BE2C (cell line): Measurements from ENCODE around the gene AK6.

ENCODE experiments used
- DNase-seq: peaks from one replicate; pipeline ENCODE4 v3.0.0-alpha.2; 2020
- H3K27me3 ChIP-seq: fragments of 250-450 bp; sonication (Bioruptor Pico); 2 replicates; pipeline ENCODE4 v1.5.1; 2020; ENCODE audit warnings: mild to moderate bottlenecking
- H3K36me3 ChIP-seq: fragments of 250-450 bp; sonication (Bioruptor Pico); 2 replicates; pipeline ENCODE4 v1.5.1; 2020; ENCODE audit warnings: mild to moderate bottlenecking
- H3K4me1 ChIP-seq: fragments of 250-450 bp; sonication (Bioruptor Pico); 2 replicates; pipeline ENCODE4 v1.5.1; 2020
- H3K4me3 ChIP-seq: 2 replicates; pipeline ENCODE4 v1.5.1; 2011; ENCODE audit warnings: low read depth, low read length
- H3K9me3 ChIP-seq: fragments of 250-450 bp; sonication (Bioruptor Pico); 2 replicates; pipeline ENCODE4 v1.5.1; 2020
- TF ChIP-seq, protein P1 (sequence below): IDR thresholded peaks from 2 replicates; pipeline ENCODE4 v1.5.1; 2012; ENCODE audit warnings: mild to moderate bottlenecking, low read depth, low read length

Gene AK6

DNA sequence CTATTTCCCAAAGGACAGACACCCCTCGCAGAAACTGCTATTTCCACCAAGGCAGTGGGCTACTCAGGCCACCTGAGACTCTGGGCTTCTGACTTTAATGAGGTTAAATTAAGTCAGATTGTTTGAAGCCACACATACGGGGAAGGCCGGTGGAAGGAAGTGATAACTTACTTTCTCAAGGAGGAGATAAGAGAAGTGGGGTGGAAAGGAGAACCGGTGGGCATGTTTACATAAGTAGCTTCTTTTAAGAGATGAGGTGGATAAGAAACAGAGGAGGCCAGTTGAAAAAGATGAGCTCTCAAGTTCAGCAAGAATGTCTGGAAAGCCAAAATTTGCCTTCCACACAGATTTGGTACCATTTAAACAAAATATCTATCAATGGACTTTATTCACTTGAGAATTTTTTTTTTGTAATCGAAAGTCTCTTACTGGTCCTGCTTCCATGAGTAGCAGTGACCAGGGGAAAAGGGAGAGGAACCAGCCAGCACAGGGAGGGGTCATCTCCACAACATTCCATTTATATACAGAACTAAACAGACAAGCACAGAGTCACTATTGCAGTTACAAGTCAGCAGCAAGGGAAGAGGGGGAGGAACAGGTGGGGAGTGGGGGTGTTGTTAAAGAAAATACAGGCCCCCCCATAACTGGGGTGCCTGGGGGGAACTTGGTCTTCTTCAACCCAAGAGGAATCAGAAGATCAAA lies 56.7 kb downstream of the AK6 start:
- DNase-seq: no peak
- peaks cover 29% of the 10 kb centered on the region for H3K36me3 ChIP-seq
- TF ChIP-seq, protein P1, sequence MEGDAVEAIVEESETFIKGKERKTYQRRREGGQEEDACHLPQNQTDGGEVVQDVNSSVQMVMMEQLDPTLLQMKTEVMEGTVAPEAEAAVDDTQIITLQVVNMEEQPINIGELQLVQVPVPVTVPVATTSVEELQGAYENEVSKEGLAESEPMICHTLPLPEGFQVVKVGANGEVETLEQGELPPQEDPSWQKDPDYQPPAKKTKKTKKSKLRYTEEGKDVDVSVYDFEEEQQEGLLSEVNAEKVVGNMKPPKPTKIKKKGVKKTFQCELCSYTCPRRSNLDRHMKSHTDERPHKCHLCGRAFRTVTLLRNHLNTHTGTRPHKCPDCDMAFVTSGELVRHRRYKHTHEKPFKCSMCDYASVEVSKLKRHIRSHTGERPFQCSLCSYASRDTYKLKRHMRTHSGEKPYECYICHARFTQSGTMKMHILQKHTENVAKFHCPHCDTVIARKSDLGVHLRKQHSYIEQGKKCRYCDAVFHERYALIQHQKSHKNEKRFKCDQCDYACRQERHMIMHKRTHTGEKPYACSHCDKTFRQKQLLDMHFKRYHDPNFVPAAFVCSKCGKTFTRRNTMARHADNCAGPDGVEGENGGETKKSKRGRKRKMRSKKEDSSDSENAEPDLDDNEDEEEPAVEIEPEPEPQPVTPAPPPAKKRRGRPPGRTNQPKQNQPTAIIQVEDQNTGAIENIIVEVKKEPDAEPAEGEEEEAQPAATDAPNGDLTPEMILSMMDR: no peak

DNA sequence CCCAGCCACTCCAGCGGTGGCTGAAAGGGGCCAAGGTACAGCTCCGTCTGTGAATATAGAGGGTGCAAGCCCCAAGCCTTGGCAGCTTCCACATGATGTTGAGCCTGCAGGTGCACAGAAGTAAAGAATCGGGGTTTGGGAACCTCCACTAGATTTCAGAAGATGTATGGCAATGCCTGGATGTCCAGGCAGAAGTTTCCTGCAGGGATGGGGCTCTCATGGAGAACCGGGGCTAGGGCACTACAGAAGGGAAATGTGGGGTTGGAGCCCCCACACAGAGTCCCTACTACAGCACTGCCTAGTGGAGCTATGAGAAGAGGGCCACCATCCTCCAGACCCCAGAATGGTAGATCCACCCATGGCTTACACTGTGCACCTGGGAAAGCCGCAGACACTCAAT lies 59.9 kb downstream of the AK6 start:
- DNase-seq: no peak
- no peaks in the 10 kb centered on the region for H3K27me3 ChIP-seq
- H3K4me1 ChIP-seq: 0 out of 2 replicates have a peak, but pooled peaks cover 2% of the 10 kb centered on the region
- H3K36me3 ChIP-seq: peaks cover 31% of the 10 kb centered on the region
- no peaks in the 10 kb centered on the region for H3K9me3 ChIP-seq
- no peak overlapping the region for H3K4me3 ChIP-seq
- TF ChIP-seq, protein P1: no peak

More for the DNA sequence above, 56.7 kb downstream of the AK6 start:
- Histone ChIP-seq H3K9me3 (no peaks in the 10 kb centered on the region), H3K4me1 (0 out of 2 replicates have a peak, but pooled peaks cover 2% of the 10 kb centered on the region), H3K27me3 (no peaks in the 10 kb centered on the region), H3K4me3 (no peak overlapping the region)

DNA sequence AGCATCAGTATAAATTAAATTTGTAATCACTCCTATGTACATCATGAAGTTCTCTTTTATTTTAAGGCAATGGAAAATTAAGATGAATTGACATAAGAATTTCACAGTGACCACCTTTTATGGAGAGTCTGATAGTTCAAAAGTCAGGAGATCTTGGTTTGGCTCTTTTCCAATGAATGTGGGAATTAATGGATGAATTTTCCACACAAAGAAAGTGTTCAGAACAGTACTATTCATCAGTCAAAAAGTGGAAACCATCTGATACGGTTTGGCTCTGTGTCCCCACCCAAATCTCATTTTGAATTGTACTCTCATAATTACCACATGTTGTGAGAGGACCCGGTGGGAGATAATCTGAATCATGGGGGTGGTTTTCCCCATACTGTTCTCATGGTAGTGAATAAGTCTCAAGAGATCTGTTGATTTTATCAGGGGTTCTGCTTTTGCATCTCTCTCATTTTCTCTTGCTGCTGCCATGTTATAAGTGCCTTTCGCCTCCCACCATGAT lies 61.2 kb downstream of the AK6 start:
- Histone ChIP-seq H3K27me3 (no peaks in the 10 kb centered on the region), H3K36me3 (peaks cover 25% of the 10 kb centered on the region), H3K4me3 (no peak overlapping the region), H3K4me1 (0 out of 2 replicates have a peak, but pooled peaks cover 2% of the 10 kb centered on the region), H3K9me3 (no peaks in the 10 kb centered on the region)
- no peak for DNase-seq
- TF ChIP-seq, protein P1: no peak

DNA sequence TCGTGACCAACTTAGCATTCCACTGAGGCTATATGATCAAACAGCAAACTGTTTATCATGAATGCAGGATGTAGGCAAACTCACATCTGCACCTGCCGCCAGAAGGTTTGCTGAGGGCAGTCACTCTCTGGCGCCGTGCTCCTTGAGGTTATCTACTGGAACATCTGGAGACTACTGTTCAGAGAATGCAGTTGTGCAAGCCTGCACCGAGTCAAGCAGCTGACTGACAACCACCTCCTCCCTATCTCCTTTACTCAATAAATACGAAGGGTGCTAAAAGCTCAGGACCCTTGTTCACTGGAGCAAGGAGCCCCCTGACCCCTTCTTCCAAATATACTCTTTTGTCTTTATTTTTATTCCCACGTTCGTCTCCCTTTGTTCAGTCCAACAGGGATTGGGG lies 63.8 kb downstream of the AK6 start:
- Histone ChIP-seq H3K36me3 (peaks cover 18% of the 10 kb centered on the region), H3K9me3 (no peaks in the 10 kb centered on the region), H3K4me3 (no peak overlapping the region), H3K4me1 (0 out of 2 replicates have a peak, but pooled peaks cover 2% of the 10 kb centered on the region), H3K27me3 (no peaks in the 10 kb centered on the region)
- TF ChIP-seq, protein P1: no peak
- DNase-seq: no peak
